Measurements from ENCODE around the gene ACSM5.
"Not testable (repeated sequence)": the region's sequence is repeated elsewhere in the genome, so short reads cannot be mapped to it uniquely, and the experiment has no call there.

DNA sequence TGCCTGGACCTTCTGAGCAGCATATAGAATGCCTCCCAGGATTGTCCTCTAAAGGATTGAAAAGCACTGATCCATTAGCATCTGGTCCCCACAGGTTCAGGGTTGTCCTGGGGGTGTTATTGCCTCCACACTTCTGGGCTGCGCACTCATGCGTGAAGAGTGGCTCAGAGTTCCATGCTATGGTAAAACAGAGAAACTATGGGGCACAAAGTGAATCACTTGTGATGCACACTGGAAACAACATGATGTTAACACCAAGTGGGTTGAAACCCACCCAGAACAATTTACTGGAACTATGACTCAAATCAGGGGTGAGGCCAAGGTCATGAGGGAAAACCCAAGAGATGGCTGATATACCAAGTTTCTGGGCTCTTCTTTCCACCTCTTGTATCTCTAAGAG, 60.6 kb downstream of the ACSM5 start:
- TF ChIP-seq CTCF, POLR2A (IDR thresholded peaks at IDR 0.05): not testable (repeated sequence)
